Breast epithelium (tissue), 4 donors: ENCODE results near the gene NCOR2. TPM values are rescaled to one million over a fixed set of nuclear protein-coding genes. Genes with fewer than 3 reads are reported as not detected.

Experiments used
- DNase-seq, 2 donors: peaks; one replicate each; pipeline ENCODE4 v3.0.0-alpha.2; 2019; ENCODE audit warnings: low spot score in 2 of 2
- H3K27ac ChIP-seq, 2 donors: fragments of 200-600 bp; sonication (generic) in 1 of 2; one replicate each; pipeline ENCODE4 v1.5.1; 2016 to 2019; ENCODE audit warnings: mild to moderate bottlenecking in 1 of 2
- H3K27me3 ChIP-seq, 2 donors: fragments of 200-600 bp; sonication (generic) in 1 of 2; one replicate each; pipeline versions ENCODE4 v1.5.1 to v1.6.0; 2017 to 2019; ENCODE audit warnings: control low read depth in 1 of 2, mild to moderate bottlenecking in 1 of 2
- H3K36me3 ChIP-seq: fragments of 200-600 bp; one replicate; pipeline ENCODE4 v1.5.1; 2019
- H3K4me1 ChIP-seq, 2 donors: fragments of 200-600 bp; sonication (generic); one replicate each; pipeline ENCODE4 v1.5.1; 2016 to 2019; ENCODE audit warnings: control low read depth in 1 of 2
- H3K4me3 ChIP-seq, 3 donors: fragments of 200-600 bp; sonication (generic); 1 replicate in 2 of 3; 2 replicates in 1 of 3; pipeline ENCODE4 v1.5.1; 2016 to 2019; ENCODE audit warnings: mild to moderate bottlenecking in 3 of 3, moderate library complexity in 2 of 3
- H3K9me3 ChIP-seq, 2 donors: fragments of 200-600 bp; sonication (generic) in 1 of 2; one replicate each; pipeline ENCODE4 v1.5.1; 2016 to 2019; ENCODE audit warnings: control low read depth in 1 of 2
- POLR2A ChIP-seq: fragments of 450-650 bp; IDR thresholded peaks from one replicate; pipeline ENCODE4 v1.6.1; 2016; ENCODE audit warnings: antibody characterized with exemption, mild to moderate bottlenecking, moderate library complexity
- POLR2AphosphoS5 ChIP-seq, 3 donors: sonication (generic); formaldehyde crosslinking; IDR thresholded peaks; one replicate each; pipeline ENCODE4 v1.6.1; 2017; ENCODE audit warnings: antibody characterized with exemption in 3 of 3
- intact Hi-C: fragments of 100-400 bp; cut with DNase I; formaldehyde crosslinking; loops from one replicate; pipeline ENCODE4 v1.15.1; 2023; ENCODE audit warnings: low total_unique reads
- total RNA-seq, 3 donors: library from RNA; depleted of rRNA; stranded (reverse); fragments of >200 nt; gene quantifications; one replicate each; pipeline ENCODE4 v1.1.0, GENCODE V29; 2016
- TF ChIP-seq, protein P1 (sequence below), 3 donors: fragments of 450-650 bp; IDR thresholded peaks; one replicate each; pipeline ENCODE4 v1.5.1; 2016 to 2017; ENCODE audit warnings: antibody characterized with exemption in 3 of 3, mild to moderate bottlenecking in 3 of 3, moderate library complexity in 3 of 3

Gene NCOR2
- total RNA-seq, 3 donors from 2014 or later: 58.4 to 83.9 (median 71.7) TPM

DNA sequence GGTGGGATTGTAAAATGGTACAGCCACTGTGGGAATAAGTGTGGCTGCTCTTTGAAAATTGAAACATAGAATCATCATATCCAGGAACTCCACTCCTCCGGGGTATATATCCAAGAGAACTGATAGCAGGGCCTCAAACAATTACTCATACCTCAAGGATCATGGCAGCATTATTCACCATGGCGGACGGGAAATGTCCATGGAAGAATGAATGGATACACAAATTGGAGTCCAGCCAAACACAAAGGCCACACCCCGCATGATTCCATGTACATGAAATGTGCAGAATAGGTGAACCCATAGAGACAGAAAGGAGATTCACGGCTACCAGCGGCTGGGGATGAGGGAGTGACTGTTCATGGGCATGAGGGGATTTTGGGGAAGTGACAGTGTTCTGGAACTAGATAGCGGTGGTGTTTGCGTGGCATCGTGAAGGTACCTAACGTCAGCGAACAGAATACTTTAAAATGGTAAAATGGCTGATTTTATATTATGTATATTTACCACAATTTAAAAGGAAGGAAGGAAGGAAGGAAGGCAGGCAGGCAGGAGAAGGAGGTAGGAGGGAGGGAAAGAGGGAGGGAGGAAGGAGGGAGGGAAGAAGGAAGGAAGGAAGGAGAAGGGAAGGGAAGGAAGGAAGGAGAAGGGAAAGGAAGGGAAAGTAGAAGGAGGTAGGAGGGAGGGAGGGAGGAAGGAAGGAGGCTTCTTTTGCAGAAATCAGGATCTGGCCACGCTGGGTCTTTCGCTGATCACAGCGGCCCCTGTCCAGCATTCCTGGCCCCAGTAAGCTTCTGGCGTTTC, 14.1 kb upstream of the NCOR2 start:
- DNase-seq: no peak
- Histone ChIP-seq H3K36me3 (no peaks in the 10 kb centered on the region), H3K4me1 (no peaks in the 10 kb centered on the region), H3K27ac (no peak overlapping the region), H3K9me3 (peaks cover 4 to 5% of the 10 kb centered on the region in 2 donors), H3K27me3 (no peaks in the 10 kb centered on the region), H3K4me3 (no peak overlapping the region)
- intact Hi-C loops: no loop called here
- TF ChIP-seq POLR2AphosphoS5 (IDR thresholded peaks at IDR 0.05): no peak
- no peak for TF ChIP-seq POLR2A
- TF ChIP-seq, protein P1, sequence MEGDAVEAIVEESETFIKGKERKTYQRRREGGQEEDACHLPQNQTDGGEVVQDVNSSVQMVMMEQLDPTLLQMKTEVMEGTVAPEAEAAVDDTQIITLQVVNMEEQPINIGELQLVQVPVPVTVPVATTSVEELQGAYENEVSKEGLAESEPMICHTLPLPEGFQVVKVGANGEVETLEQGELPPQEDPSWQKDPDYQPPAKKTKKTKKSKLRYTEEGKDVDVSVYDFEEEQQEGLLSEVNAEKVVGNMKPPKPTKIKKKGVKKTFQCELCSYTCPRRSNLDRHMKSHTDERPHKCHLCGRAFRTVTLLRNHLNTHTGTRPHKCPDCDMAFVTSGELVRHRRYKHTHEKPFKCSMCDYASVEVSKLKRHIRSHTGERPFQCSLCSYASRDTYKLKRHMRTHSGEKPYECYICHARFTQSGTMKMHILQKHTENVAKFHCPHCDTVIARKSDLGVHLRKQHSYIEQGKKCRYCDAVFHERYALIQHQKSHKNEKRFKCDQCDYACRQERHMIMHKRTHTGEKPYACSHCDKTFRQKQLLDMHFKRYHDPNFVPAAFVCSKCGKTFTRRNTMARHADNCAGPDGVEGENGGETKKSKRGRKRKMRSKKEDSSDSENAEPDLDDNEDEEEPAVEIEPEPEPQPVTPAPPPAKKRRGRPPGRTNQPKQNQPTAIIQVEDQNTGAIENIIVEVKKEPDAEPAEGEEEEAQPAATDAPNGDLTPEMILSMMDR (IDR thresholded peaks at IDR 0.05): no peak

- intact Hi-C loops: no loop called here
- no peak for TF ChIP-seq POLR2AphosphoS5 (IDR thresholded peaks at IDR 0.05)
- TF ChIP-seq, protein P1 (IDR thresholded peaks at IDR 0.05): no peak
- no peak for TF ChIP-seq POLR2A
- no peaks in the 10 kb centered on the region for H3K36me3 ChIP-seq
Observed at GRCh38 chr12:124579921-124580517, 12.6 kb upstream of the NCOR2 start.

DNA sequence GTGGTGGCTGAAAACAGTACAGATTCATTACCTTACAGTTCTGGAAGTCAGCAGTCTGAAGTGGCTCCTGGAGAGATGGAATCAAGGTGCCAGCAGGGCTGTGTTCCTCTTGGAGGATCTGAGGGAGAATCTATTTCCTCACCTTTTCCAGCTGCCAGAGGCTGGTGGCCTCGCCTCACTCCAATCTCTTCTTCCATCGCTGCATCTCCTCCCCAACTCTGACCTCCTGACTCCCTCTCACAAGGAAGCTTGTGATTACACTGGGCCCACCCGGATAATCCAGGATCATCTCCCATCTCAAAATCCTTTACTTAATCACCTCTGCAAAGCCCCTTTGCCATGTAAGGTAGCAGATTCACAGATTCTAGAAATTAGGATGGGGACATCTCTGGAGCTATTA, 11.4 kb upstream of the NCOR2 start:
- no peak for DNase-seq
- Histone ChIP-seq H3K4me3 (no peak overlapping the region), H3K27ac (no peak overlapping the region), H3K27me3 (no peaks in the 10 kb centered on the region), H3K36me3 (no peaks in the 10 kb centered on the region), H3K4me1 (no peaks in the 10 kb centered on the region), H3K9me3 (peaks cover 4 to 5% of the 10 kb centered on the region in 2 donors)
- intact Hi-C loops: no loop called here
- no peak for TF ChIP-seq POLR2A
- TF ChIP-seq POLR2AphosphoS5 (IDR thresholded peaks at IDR 0.05): no peak
- TF ChIP-seq, protein P1 (IDR thresholded peaks at IDR 0.05): no peak

More at GRCh38 chr12:124579921-124580517, 12.6 kb upstream of the NCOR2 start:
- DNase-seq: no peak
- Histone ChIP-seq H3K4me3 (no peak overlapping the region), H3K27ac (no peak overlapping the region), H3K4me1 (no peaks in the 10 kb centered on the region), H3K27me3 (no peaks in the 10 kb centered on the region), H3K9me3 (peaks cover 4 to 5% of the 10 kb centered on the region in 2 donors)

DNA sequence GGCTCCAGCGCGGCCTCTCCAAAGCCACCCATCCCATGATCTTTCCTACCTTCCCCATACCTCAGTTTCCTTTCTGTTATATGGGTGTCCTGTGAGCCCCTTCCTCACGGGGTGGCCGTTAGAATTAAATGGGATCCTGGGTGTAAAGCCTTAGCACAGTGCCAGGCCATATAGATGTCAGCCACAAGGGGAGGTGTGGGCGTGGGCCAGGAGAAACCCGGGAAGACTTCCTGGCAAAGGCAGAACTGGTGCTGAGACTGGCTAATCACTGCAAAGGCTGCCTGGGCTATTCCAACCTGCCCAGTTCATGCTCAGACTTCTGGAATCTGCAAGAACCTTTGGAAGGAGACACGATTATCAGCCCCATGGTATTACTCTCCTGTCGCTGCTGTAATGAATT, 11.0 kb upstream of the NCOR2 start:
- TF ChIP-seq POLR2AphosphoS5 (IDR thresholded peaks at IDR 0.05): no peak
- TF ChIP-seq POLR2A: no peak
- TF ChIP-seq, protein P1 (IDR thresholded peaks at IDR 0.05): no peak
- Histone ChIP-seq H3K4me1 (no peaks in the 10 kb centered on the region), H3K4me3 (no peak overlapping the region), H3K27ac (no peak overlapping the region), H3K9me3 (peaks cover 4 to 5% of the 10 kb centered on the region in 2 donors), H3K36me3 (no peaks in the 10 kb centered on the region), H3K27me3 (no peaks in the 10 kb centered on the region)
- DNase-seq: no peak
- intact Hi-C loops: no loop called here

GRCh38 chr12:124577986-124578385, 10.6 kb upstream of the NCOR2 start:
- Histone ChIP-seq H3K27ac (no peak overlapping the region), H3K4me1 (no peaks in the 10 kb centered on the region), H3K4me3 (no peak overlapping the region), H3K36me3 (no peaks in the 10 kb centered on the region), H3K9me3 (peaks cover 4 to 5% of the 10 kb centered on the region in 2 donors), H3K27me3 (no peaks in the 10 kb centered on the region)
- TF ChIP-seq POLR2AphosphoS5 (IDR thresholded peaks at IDR 0.05) (no peak), POLR2A (no peak)
- TF ChIP-seq, protein P1 (IDR thresholded peaks at IDR 0.05): no peak
- peak in 1 of 2 donors; percentile 59 for DNase-seq
- intact Hi-C loops: no loop called here
